Measurements from ENCODE around the gene ARID1A. TPM values are rescaled to one million over a fixed set of nuclear protein-coding genes. Genes with fewer than 3 reads are reported as not detected.
"Not testable (repeated sequence)": the region's sequence is repeated elsewhere in the genome, so short reads cannot be mapped to it uniquely, and the experiment has no call there.

Gene ARID1A
- total RNA-seq, result 100 to 1,000 TPM; 120 TPM

GRCh38 chr1:26695356-26696118, at the start of gene ARID1A:
Gene ARID1A, plus strand, starts transcription at chr1:26696015. Its CDS starts 389 bp downstream, at chr1:26696404.
- Mint-ChIP-seq H3K27me3 (no peaks in the 10 kb centered on the region), H3K9me3 (no peaks in the 10 kb centered on the region), H3K36me3 (ENCODE audit: low read depth) (no peaks in the 10 kb centered on the region), H3K4me3 (peak within 1 kb of the TSS; percentile 83), H3K4me1 (peaks cover 32% of the 10 kb centered on the region), H3K27ac (peak within 1 kb of the TSS; percentile 96)
- CTCF ChIA-PET, result interaction anchor here (0.9 to 1.6 kb wide), 3 partner anchors 28 to 48 kb away, joined by 4 read pairs; no protein-coding TSS in a partner anchor
- POLR2A ChIA-PET, result no interaction called here
- DNase-seq, result peak; percentile 97

GRCh38 chr1:26664802-26665201, 31.0 kb upstream of the ARID1A start:
- CTCF ChIA-PET, result no interaction called here
- no peak for DNase-seq
- Mint-ChIP-seq H3K4me1 (peaks cover 2% of the 10 kb centered on the region), H3K9me3 (no peaks in the 10 kb centered on the region), H3K27me3 (no peaks in the 10 kb centered on the region), H3K4me3 (no peak overlapping the region), H3K27ac (no peak overlapping the region), H3K36me3 (ENCODE audit: low read depth) (no peaks in the 10 kb centered on the region)
- POLR2A ChIA-PET, result no interaction called here

GRCh38 chr1:26666855-26667254, 29.0 kb upstream of the ARID1A start:
- no peaks in the 10 kb centered on the region for H3K27me3 Mint-ChIP-seq
- no peaks in the 10 kb centered on the region for H3K36me3 Mint-ChIP-seq (ENCODE audit: low read depth)
- peaks cover 2% of the 10 kb centered on the region for H3K4me1 Mint-ChIP-seq
- H3K4me3 Mint-ChIP-seq, result no peak overlapping the region
- no peak for DNase-seq
- CTCF ChIA-PET, result interaction anchor here (1.0 to 1.7 kb wide), 4 partner anchors 11 to 122 kb away, joined by 3 to 4 read pairs (median 3); no protein-coding TSS in a partner anchor
- H3K9me3 Mint-ChIP-seq, result no peaks in the 10 kb centered on the region
- H3K27ac Mint-ChIP-seq, result no peak overlapping the region
- POLR2A ChIA-PET, result interaction anchor here (0.6 kb wide), 2 partner anchors 27 to 68 kb away, joined by 4 read pairs; no protein-coding TSS in a partner anchor

- H3K9me3 Mint-ChIP-seq; POLR2A ChIA-PET; H3K27ac Mint-ChIP-seq; H3K4me1 Mint-ChIP-seq; H3K36me3 Mint-ChIP-seq (ENCODE audit: low read depth); H3K4me3 Mint-ChIP-seq; DNase-seq; H3K27me3 Mint-ChIP-seq: not testable (repeated sequence)
- CTCF ChIA-PET, result interaction anchor here (1.1 kb wide), 1 partner anchor 44 kb away, joined by 3 read pairs; no protein-coding TSS in a partner anchor
Measured at GRCh38 chr1:26668106-26668786, 27.6 kb upstream of the ARID1A start.

- Mint-ChIP-seq H3K9me3 (no peaks in the 10 kb centered on the region), H3K4me3 (no peak overlapping the region), H3K36me3 (ENCODE audit: low read depth) (no peaks in the 10 kb centered on the region), H3K27ac (no peak overlapping the region), H3K27me3 (no peaks in the 10 kb centered on the region), H3K4me1 (peaks cover 23% of the 10 kb centered on the region)
- POLR2A ChIA-PET, result no interaction called here
- peak; percentile 55 for DNase-seq
- CTCF ChIA-PET, result interaction anchor here (0.6 to 1.3 kb wide), 7 partner anchors 11 to 138 kb away, joined by 3 to 8 read pairs (median 3); no protein-coding TSS in a partner anchor
Measured at GRCh38 chr1:26677306-26678115, 18.3 kb upstream of the ARID1A start.

- no peaks in the 10 kb centered on the region for H3K9me3 Mint-ChIP-seq
- CTCF ChIA-PET, result interaction anchor here (0.6 to 3.6 kb wide), 4 partner anchors 8 to 104 kb away, joined by 3 to 20 read pairs (median 3); no protein-coding TSS in a partner anchor
- H3K4me1 Mint-ChIP-seq, result peaks cover 13% of the 10 kb centered on the region
- DNase-seq, result no peak
- no peaks in the 10 kb centered on the region for H3K36me3 Mint-ChIP-seq (ENCODE audit: low read depth)
- H3K27ac Mint-ChIP-seq, result no peak overlapping the region
- no peaks in the 10 kb centered on the region for H3K27me3 Mint-ChIP-seq
- POLR2A ChIA-PET, result no interaction called here
- H3K4me3 Mint-ChIP-seq, result no peak overlapping the region
Measured at GRCh38 chr1:26684763-26685508, 10.9 kb upstream of the ARID1A start.

GRCh38 chr1:26686795-26687194, 9.0 kb upstream of the ARID1A start:
- POLR2A ChIA-PET, result no interaction called here
- no peaks in the 10 kb centered on the region for H3K36me3 Mint-ChIP-seq (ENCODE audit: low read depth)
- no peaks in the 10 kb centered on the region for H3K27me3 Mint-ChIP-seq

GRCh38 chr1:26689504-26689903, 6.3 kb upstream of the ARID1A start:
- Mint-ChIP-seq H3K36me3 (ENCODE audit: low read depth) (no peaks in the 10 kb centered on the region), H3K4me3 (no peak overlapping the region), H3K27me3 (no peaks in the 10 kb centered on the region), H3K4me1 (peaks cover 31% of the 10 kb centered on the region), H3K27ac (no peak overlapping the region), H3K9me3 (no peaks in the 10 kb centered on the region)
- no peak for DNase-seq
- ChIA-PET POLR2A (no interaction called here), CTCF (interaction anchor here (0.9 to 5.9 kb wide), 6 partner anchors 9 to 100 kb away, joined by 3 to 34 read pairs (median 4); no protein-coding TSS in a partner anchor)

More at GRCh38 chr1:26686795-26687194, 9.0 kb upstream of the ARID1A start:
- no peaks in the 10 kb centered on the region for H3K9me3 Mint-ChIP-seq
- peaks cover 18% of the 10 kb centered on the region for H3K4me1 Mint-ChIP-seq
- H3K4me3 Mint-ChIP-seq, result no peak overlapping the region
- CTCF ChIA-PET, result no interaction called here
- DNase-seq, result no peak
- H3K27ac Mint-ChIP-seq, result no peak overlapping the region

GRCh38 chr1:26690157-26690556, 5.7 kb upstream of the ARID1A start:
- Mint-ChIP-seq H3K4me3 (no peak overlapping the region), H3K27me3 (no peaks in the 10 kb centered on the region), H3K9me3 (no peaks in the 10 kb centered on the region), H3K27ac (no peak overlapping the region), H3K36me3 (ENCODE audit: low read depth) (no peaks in the 10 kb centered on the region), H3K4me1 (peaks cover 33% of the 10 kb centered on the region)
- ChIA-PET CTCF (interaction anchor here (1.4 to 5.9 kb wide), 3 partner anchors 10 to 99 kb away, joined by 4 to 34 read pairs (median 5); no protein-coding TSS in a partner anchor), POLR2A (no interaction called here)
- DNase-seq, result no peak

GRCh38 chr1:26690576-26691031, 5.2 kb upstream of the ARID1A start:
- DNase-seq, result no peak
- peaks cover 32% of the 10 kb centered on the region for H3K4me1 Mint-ChIP-seq
- no peak overlapping the region for H3K27ac Mint-ChIP-seq
- no peaks in the 10 kb centered on the region for H3K9me3 Mint-ChIP-seq
- H3K27me3 Mint-ChIP-seq, result no peaks in the 10 kb centered on the region
- ChIA-PET POLR2A (no interaction called here), CTCF (interaction anchor here (1.0 to 5.9 kb wide), 4 partner anchors 13 to 99 kb away, joined by 3 to 34 read pairs (median 6); no protein-coding TSS in a partner anchor)
- H3K36me3 Mint-ChIP-seq (ENCODE audit: low read depth), result no peaks in the 10 kb centered on the region
- H3K4me3 Mint-ChIP-seq, result no peak overlapping the region

- H3K4me3 Mint-ChIP-seq, result peak overlapping the region; percentile 83
- H3K27ac Mint-ChIP-seq, result peak overlapping the region; percentile 96
- H3K36me3 Mint-ChIP-seq (ENCODE audit: low read depth), result no peaks in the 10 kb centered on the region
- CTCF ChIA-PET, result interaction anchor here (0.6 to 5.9 kb wide), 15 partner anchors 9 to 1423 kb away, joined by 3 to 34 read pairs (median 5); partner anchors contain the start of gene DHDDS
- no peaks in the 10 kb centered on the region for H3K27me3 Mint-ChIP-seq
- peaks cover 32% of the 10 kb centered on the region for H3K4me1 Mint-ChIP-seq
- POLR2A ChIA-PET, result interaction anchor here (0.6 to 2.2 kb wide), 7 partner anchors 9 to 195 kb away, joined by 3 to 11 read pairs (median 5); partner anchors contain the start of gene PIGV
- H3K9me3 Mint-ChIP-seq, result no peaks in the 10 kb centered on the region
- DNase-seq, result peak; percentile 91
Measured at GRCh38 chr1:26692211-26692792, 3.5 kb upstream of the ARID1A start.

All from activated CD4-positive, alpha-beta T cell treated with anti-CD3 and anti-CD28 coated beads, Interleukin-2, amount 10 ng/mL, durations not matched to agents 7 days and 5 days (primary cell).